ENCODE measurements around the gene SORL1.

The SORL1 gene

GRCh38 chr11:121643479-121644186, 191.5 kb downstream of the SORL1 start:
- no peak overlapping the region for H3K4me3 ChIP-seq (ENCODE audit: low read depth, low read length)
- TF ChIP-seq CTCF (IDR thresholded peaks at IDR 0.05; ENCODE audit: borderline replicate concordance, insufficient read depth, low read depth, low read length), result no peak

- no peak overlapping the region for H3K4me3 ChIP-seq (ENCODE audit: low read depth, low read length)
These were observed 192.0 kb downstream of the SORL1 start for GRCh38 chr11:121644187-121644512.

GRCh38 chr11:121645001-121645400, 192.9 kb downstream of the SORL1 start:
- no peak overlapping the region for H3K4me3 ChIP-seq (ENCODE audit: low read depth, low read length)
- TF ChIP-seq CTCF (IDR thresholded peaks at IDR 0.05; ENCODE audit: borderline replicate concordance, insufficient read depth, low read depth, low read length), result no peak

More at GRCh38 chr11:121644187-121644512, 192.0 kb downstream of the SORL1 start:
- TF ChIP-seq CTCF (IDR thresholded peaks at IDR 0.05; ENCODE audit: borderline replicate concordance, insufficient read depth, low read depth, low read length), result no peak

GRCh38 chr11:121645596-121645995, 193.5 kb downstream of the SORL1 start:
- no peak overlapping the region for H3K4me3 ChIP-seq (ENCODE audit: low read depth, low read length)
- TF ChIP-seq CTCF (IDR thresholded peaks at IDR 0.05; ENCODE audit: borderline replicate concordance, insufficient read depth, low read depth, low read length), result no peak

- no peak overlapping the region for H3K4me3 ChIP-seq (ENCODE audit: low read depth, low read length)
- TF ChIP-seq CTCF (IDR thresholded peaks at IDR 0.05; ENCODE audit: borderline replicate concordance, insufficient read depth, low read depth, low read length), result no peak
These were observed 196.2 kb downstream of the SORL1 start for GRCh38 chr11:121648306-121648705.

- H3K4me3 ChIP-seq (ENCODE audit: low read depth, low read length), result no peak overlapping the region
- no peak for TF ChIP-seq CTCF (IDR thresholded peaks at IDR 0.05; ENCODE audit: borderline replicate concordance, insufficient read depth, low read depth, low read length)
These were observed 197.7 kb downstream of the SORL1 start for GRCh38 chr11:121649798-121650197.
